ENCODE measurements around the gene LIPT2. TPM values are rescaled to one million over a fixed set of nuclear protein-coding genes. Genes with fewer than 3 reads are reported as not detected.

The LIPT2 gene
- total and polyA plus RNA-seq, 4 donors: 2.3 to 7.9 (median 5.9) TPM

DNA sequence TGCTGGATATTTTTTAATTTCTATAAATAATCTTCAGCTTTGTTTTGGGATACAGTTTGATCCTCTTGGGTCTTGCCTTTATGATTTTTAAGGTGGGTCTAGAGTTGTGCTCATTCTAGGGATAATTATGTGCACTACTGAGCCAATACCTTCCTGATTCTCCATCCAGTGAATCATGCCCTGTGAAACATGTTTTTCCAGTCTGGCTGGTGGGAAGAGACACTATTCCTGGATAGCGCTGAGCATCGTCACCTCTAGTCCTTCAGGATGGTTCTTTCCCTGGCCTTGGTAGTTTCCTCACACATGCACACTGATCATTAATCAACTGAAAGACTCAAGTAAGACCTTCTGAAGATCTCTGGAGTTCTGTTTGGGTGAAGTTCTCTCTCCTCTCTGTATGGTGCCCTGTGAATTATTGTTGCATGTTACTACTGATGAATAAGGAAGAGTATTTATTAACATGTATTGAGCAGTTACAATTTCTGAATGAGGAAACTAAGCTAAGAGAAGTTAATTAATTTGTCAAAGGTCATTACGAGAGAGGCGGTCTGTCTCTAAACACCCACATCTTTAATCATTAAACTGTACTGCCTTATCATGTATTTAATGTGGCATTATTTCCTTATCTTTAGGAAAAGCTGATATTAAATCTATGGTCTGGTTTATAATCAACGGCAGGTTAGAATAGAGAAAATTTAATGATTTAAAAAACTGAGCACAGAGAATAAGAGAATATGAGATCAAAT, 39.1 kb upstream of the LIPT2 start:
- Histone ChIP-seq H3K4me3 (ENCODE audit: low read depth in 1 of 3, low read length in 3 of 3) (no peak overlapping the region), H3K27me3 (ENCODE audit: control insufficient read depth in 4 of 4, insufficient read depth in 4 of 4, low read length in 3 of 4) (no peaks in the 10 kb centered on the region), H3K9me3 (ENCODE audit: control insufficient read depth in 4 of 4, low read length in 3 of 4) (no peaks in the 10 kb centered on the region), H3K27ac (ENCODE audit: low read depth in 1 of 2, low read length in 2 of 2) (no peak overlapping the region), H3K4me1 (ENCODE audit: control insufficient read depth in 4 of 4, insufficient read depth in 4 of 4, low read length in 3 of 4) (no peaks in the 10 kb centered on the region), H3K36me3 (ENCODE audit: control insufficient read depth in 4 of 4, insufficient read depth in 3 of 4, low read depth in 1 of 4, low read length in 3 of 4) (no peaks in the 10 kb centered on the region), H3K9ac (ENCODE audit: low read depth in 1 of 2, low read length in 2 of 2) (no peak overlapping the region)
- TF ChIP-seq JUND (IDR thresholded peaks at IDR 0.05) (no peak), ZBTB33 (IDR thresholded peaks at IDR 0.05) (no peak), NR2F2 (IDR thresholded peaks at IDR 0.05) (no peak), REST (IDR thresholded peaks at IDR 0.05) (no peak), HNF4A (conservative IDR thresholded peaks at IDR 0.05) (no peak), EGR1 (IDR thresholded peaks at IDR 0.05; ENCODE audit: low read depth in 2 of 2) (no peak), RXRA (IDR thresholded peaks at IDR 0.05) (no peak), YY1 (IDR thresholded peaks at IDR 0.05) (no peak), TAF1 (conservative IDR thresholded peaks at IDR 0.05) (no peak), SP1 (IDR thresholded peaks at IDR 0.05) (no peak), ATF3 (IDR thresholded peaks at IDR 0.05) (no peak), FOXA2 (IDR thresholded peaks at IDR 0.05) (no peak), GABPA (IDR thresholded peaks at IDR 0.05 in 1 of 2, conservative IDR thresholded peaks at IDR 0.05 in 1 of 2) (no peak), CTCF (IDR thresholded peaks at IDR 0.05; ENCODE audit: low read depth, low read length, missing input control) (no peak), FOXA1 (IDR thresholded peaks at IDR 0.05) (no peak), HNF4G (IDR thresholded peaks at IDR 0.05) (no peak)
- TF ChIP-seq, protein P1, sequence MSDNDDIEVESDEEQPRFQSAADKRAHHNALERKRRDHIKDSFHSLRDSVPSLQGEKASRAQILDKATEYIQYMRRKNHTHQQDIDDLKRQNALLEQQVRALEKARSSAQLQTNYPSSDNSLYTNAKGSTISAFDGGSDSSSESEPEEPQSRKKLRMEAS (IDR thresholded peaks at IDR 0.05): no peak
- no peak for DNase-seq (ENCODE audit: low spot score)
- 79% methylated on average over 5 of the region's 5 CpGs for WGBS
